ENCODE data around the gene POLR2I. TPM values are rescaled to one million over a fixed set of nuclear protein-coding genes. Genes with fewer than 3 reads are reported as not detected.
A peak's percentile ranks its signal among the peaks of the same experiment; 100 is the strongest.

POLR2I gene
- polyA plus RNA-seq, 1 donor from 2014 or later, result 159 TPM

DNA sequence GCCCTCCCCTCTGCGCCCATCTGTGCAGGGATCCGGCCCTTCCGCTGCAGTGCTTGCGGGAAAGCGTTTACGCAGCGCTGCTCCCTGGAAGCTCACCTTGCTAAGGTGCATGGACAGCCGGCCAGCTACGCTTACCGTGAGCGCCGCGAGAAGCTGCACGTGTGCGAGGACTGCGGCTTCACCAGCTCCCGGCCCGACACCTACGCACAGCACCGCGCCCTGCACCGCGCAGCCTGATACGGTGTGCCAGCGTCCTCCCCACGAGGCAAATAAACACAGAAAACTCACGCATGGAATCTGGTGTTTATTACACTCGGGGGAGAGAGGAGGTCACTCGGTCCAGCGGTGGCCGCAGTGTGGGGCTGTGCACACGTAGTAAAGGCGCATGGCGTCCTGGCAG lies 1.2 kb downstream of the POLR2I start:
- no peaks in the 10 kb centered on the region for H4K20me1 ChIP-seq (ENCODE audit: insufficient read depth)
- no peak overlapping the region for H2AFZ ChIP-seq (ENCODE audit: low read depth, low read length)
- no peak overlapping the region for H3K4me2 ChIP-seq (ENCODE audit: low read length)
- no peaks in the 10 kb centered on the region for H3K27me3 ChIP-seq (ENCODE audit: insufficient read depth, low read depth, low read length)
- TF ChIP-seq RAD21 (conservative IDR thresholded peaks at IDR 0.05) (no peak), SMC3 (conservative IDR thresholded peaks at IDR 0.05; ENCODE audit: poor library complexity) (no peak)
- TF ChIP-seq, protein P1, sequence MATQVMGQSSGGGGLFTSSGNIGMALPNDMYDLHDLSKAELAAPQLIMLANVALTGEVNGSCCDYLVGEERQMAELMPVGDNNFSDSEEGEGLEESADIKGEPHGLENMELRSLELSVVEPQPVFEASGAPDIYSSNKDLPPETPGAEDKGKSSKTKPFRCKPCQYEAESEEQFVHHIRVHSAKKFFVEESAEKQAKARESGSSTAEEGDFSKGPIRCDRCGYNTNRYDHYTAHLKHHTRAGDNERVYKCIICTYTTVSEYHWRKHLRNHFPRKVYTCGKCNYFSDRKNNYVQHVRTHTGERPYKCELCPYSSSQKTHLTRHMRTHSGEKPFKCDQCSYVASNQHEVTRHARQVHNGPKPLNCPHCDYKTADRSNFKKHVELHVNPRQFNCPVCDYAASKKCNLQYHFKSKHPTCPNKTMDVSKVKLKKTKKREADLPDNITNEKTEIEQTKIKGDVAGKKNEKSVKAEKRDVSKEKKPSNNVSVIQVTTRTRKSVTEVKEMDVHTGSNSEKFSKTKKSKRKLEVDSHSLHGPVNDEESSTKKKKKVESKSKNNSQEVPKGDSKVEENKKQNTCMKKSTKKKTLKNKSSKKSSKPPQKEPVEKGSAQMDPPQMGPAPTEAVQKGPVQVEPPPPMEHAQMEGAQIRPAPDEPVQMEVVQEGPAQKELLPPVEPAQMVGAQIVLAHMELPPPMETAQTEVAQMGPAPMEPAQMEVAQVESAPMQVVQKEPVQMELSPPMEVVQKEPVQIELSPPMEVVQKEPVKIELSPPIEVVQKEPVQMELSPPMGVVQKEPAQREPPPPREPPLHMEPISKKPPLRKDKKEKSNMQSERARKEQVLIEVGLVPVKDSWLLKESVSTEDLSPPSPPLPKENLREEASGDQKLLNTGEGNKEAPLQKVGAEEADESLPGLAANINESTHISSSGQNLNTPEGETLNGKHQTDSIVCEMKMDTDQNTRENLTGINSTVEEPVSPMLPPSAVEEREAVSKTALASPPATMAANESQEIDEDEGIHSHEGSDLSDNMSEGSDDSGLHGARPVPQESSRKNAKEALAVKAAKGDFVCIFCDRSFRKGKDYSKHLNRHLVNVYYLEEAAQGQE (IDR thresholded peaks at IDR 0.05; ENCODE audit: borderline replicate concordance), result no peak
- no peaks in the 10 kb centered on the region for H3K9me2 ChIP-seq (ENCODE audit: insufficient read depth, low read length)
- peaks cover 18% of the 10 kb centered on the region for H3K79me2 ChIP-seq (replicated peaks; ENCODE audit: insufficient read depth, low read length)
- no peaks in the 10 kb centered on the region for H3F3A ChIP-seq (ENCODE audit: insufficient read depth, low read length, poor library complexity, severe bottlenecking)
- H3K9ac ChIP-seq (ENCODE audit: low read length), result peak overlapping the region; percentile 80
- H3K36me3 ChIP-seq (ENCODE audit: insufficient read depth, low read length), result no peaks in the 10 kb centered on the region
- H3K9me3 ChIP-seq (ENCODE audit: low read length), result no peaks in the 10 kb centered on the region
- H3K4me3 ChIP-seq (ENCODE audit: low read length), result peak overlapping the region; percentile 97
- no peak overlapping the region for H3K27ac ChIP-seq (ENCODE audit: low read length)

DNA sequence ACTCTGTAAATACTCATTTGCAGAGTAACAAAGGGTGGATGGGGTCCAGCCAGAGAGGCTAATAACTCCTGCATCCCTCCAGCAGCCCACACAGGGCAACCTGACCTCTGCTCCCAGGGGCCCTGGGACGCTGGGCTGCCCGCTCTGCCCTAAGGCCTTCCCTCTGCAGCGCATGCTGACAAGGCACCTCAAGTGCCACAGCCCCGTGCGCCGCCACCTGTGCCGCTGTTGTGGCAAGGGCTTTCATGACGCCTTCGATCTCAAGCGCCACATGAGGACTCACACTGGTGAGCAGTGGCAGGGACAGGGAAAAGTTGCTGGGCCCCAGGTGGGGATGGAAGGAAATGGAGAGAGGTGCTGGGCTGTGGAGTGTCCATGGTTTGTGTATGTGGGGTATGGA lies 2.0 kb downstream of the POLR2I start:
- Histone ChIP-seq H3K4me2 (ENCODE audit: low read length) (no peak overlapping the region), H2AFZ (ENCODE audit: low read depth, low read length) (no peak overlapping the region), H3K36me3 (ENCODE audit: insufficient read depth, low read length) (no peaks in the 10 kb centered on the region), H4K20me1 (ENCODE audit: insufficient read depth) (no peaks in the 10 kb centered on the region), H3K9ac (ENCODE audit: low read length) (no peak overlapping the region), H3K9me3 (ENCODE audit: low read length) (no peaks in the 10 kb centered on the region), H3K79me2 (replicated peaks; ENCODE audit: insufficient read depth, low read length) (peaks cover 18% of the 10 kb centered on the region), H3K27me3 (ENCODE audit: insufficient read depth, low read depth, low read length) (no peaks in the 10 kb centered on the region), H3K4me3 (ENCODE audit: low read length) (no peak overlapping the region), H3F3A (ENCODE audit: insufficient read depth, low read length, poor library complexity, severe bottlenecking) (no peaks in the 10 kb centered on the region), H3K9me2 (ENCODE audit: insufficient read depth, low read length) (no peaks in the 10 kb centered on the region), H3K27ac (ENCODE audit: low read length) (no peak overlapping the region)
- TF ChIP-seq RAD21 (conservative IDR thresholded peaks at IDR 0.05), result no peak
- no peak for TF ChIP-seq SMC3 (conservative IDR thresholded peaks at IDR 0.05; ENCODE audit: poor library complexity)
- no peak for TF ChIP-seq TAF1 (IDR thresholded peaks at IDR 0.05; ENCODE audit: low read depth)
- TF ChIP-seq EP300 (conservative IDR thresholded peaks at IDR 0.05; ENCODE audit: poor library complexity, severe bottlenecking), result no peak
- TF ChIP-seq, protein P1 (IDR thresholded peaks at IDR 0.05; ENCODE audit: borderline replicate concordance), result no peak
- TF ChIP-seq EZH2 (IDR thresholded peaks at IDR 0.05; ENCODE audit: borderline replicate concordance, insufficient read depth, low read length, poor library complexity, severe bottlenecking), result no peak
- no peak for TF ChIP-seq MXI1 (conservative IDR thresholded peaks at IDR 0.05; ENCODE audit: poor library complexity, severe bottlenecking)
- no peak for TF ChIP-seq POLR2AphosphoS5 (IDR thresholded peaks at IDR 0.05)
- TF ChIP-seq, protein P2, sequence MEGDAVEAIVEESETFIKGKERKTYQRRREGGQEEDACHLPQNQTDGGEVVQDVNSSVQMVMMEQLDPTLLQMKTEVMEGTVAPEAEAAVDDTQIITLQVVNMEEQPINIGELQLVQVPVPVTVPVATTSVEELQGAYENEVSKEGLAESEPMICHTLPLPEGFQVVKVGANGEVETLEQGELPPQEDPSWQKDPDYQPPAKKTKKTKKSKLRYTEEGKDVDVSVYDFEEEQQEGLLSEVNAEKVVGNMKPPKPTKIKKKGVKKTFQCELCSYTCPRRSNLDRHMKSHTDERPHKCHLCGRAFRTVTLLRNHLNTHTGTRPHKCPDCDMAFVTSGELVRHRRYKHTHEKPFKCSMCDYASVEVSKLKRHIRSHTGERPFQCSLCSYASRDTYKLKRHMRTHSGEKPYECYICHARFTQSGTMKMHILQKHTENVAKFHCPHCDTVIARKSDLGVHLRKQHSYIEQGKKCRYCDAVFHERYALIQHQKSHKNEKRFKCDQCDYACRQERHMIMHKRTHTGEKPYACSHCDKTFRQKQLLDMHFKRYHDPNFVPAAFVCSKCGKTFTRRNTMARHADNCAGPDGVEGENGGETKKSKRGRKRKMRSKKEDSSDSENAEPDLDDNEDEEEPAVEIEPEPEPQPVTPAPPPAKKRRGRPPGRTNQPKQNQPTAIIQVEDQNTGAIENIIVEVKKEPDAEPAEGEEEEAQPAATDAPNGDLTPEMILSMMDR (IDR thresholded peaks at IDR 0.05; ENCODE audit: poor library complexity, severe bottlenecking), result no peak

All from neural cell (in vitro differentiated cells).